Coronary artery (tissue), 2 donors: ENCODE data around the gene HCRT.

Source experiments
- DNase-seq: peaks from one replicate; pipeline ENCODE4 v3.0.0-alpha.2; 2017; ENCODE audit warnings: low spot score
- H3K27ac ChIP-seq, 2 donors: fragments of 200-600 bp; sonication (generic); one replicate each; pipeline ENCODE4 v1.5.1; 2016 to 2019
- H3K4me3 ChIP-seq: fragments of 200-600 bp; sonication (generic); 2 replicates; pipeline ENCODE4 v1.5.1; 2016; ENCODE audit warnings: mild to moderate bottlenecking, moderate library complexity
- TF ChIP-seq, protein P1 (sequence below): fragments of 200-600 bp; sonication (generic); IDR thresholded peaks from one replicate; pipeline ENCODE4 v1.5.1; 2019; ENCODE audit warnings: antibody characterized with exemption

Gene HCRT

DNA sequence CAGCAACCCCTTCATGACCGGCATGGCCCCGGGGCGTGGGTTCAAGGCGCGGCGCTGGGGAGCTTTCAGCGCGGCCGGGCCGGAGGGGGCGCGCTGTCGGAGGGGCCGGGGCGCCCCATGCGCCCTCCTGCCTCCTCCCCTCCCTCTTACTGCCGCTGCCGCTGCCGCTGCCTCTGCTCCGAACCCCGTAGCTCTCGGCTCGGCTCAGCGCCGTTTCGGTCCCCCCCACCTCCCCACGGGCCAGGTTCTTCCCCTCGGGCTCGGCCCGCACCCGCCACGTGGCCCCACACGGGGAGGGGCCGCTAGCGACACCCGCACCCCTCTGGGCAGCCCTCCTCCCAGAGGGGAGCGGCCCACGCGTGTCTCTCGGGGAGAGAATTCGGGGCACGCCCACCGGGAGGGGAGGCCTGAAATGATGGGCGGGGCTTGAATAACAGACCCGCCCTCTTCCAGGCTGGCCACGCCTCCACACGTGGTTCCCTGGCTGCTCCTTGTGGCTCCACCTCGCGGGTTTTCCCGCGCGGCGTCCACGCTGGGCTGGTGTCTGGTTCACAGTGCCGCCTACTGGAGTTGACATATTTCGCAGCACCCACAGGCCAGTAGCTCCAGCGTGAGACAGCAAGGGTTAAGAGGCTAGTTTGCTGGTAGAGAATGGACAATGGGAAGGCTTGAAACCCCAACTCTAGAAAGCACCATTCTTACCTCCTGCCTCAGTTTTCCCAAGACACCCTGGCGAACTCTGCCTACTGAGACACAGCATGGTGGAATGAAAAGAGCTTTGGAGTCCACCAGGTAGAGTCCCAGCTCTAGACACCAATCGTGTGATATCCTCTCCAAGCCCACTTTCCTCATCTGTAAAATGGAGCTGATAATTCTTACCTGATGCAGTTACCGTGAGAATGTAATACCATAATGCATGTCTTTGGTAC is 4.1 kb downstream of the HCRT start, which contains the start of gene KCNH4:
TSS of gene KCNH4 (minus strand) at position 221 of the 929 bp plus-strand sequence. CDS start at position 24, 197 bp downstream.
- Histone ChIP-seq H3K4me3 (peak within 1 kb of the TSS; percentile 67), H3K27ac (no peak within 1 kb of the TSS)
- no peak for DNase-seq
- TF ChIP-seq, protein P1, sequence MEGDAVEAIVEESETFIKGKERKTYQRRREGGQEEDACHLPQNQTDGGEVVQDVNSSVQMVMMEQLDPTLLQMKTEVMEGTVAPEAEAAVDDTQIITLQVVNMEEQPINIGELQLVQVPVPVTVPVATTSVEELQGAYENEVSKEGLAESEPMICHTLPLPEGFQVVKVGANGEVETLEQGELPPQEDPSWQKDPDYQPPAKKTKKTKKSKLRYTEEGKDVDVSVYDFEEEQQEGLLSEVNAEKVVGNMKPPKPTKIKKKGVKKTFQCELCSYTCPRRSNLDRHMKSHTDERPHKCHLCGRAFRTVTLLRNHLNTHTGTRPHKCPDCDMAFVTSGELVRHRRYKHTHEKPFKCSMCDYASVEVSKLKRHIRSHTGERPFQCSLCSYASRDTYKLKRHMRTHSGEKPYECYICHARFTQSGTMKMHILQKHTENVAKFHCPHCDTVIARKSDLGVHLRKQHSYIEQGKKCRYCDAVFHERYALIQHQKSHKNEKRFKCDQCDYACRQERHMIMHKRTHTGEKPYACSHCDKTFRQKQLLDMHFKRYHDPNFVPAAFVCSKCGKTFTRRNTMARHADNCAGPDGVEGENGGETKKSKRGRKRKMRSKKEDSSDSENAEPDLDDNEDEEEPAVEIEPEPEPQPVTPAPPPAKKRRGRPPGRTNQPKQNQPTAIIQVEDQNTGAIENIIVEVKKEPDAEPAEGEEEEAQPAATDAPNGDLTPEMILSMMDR = no peak

DNA sequence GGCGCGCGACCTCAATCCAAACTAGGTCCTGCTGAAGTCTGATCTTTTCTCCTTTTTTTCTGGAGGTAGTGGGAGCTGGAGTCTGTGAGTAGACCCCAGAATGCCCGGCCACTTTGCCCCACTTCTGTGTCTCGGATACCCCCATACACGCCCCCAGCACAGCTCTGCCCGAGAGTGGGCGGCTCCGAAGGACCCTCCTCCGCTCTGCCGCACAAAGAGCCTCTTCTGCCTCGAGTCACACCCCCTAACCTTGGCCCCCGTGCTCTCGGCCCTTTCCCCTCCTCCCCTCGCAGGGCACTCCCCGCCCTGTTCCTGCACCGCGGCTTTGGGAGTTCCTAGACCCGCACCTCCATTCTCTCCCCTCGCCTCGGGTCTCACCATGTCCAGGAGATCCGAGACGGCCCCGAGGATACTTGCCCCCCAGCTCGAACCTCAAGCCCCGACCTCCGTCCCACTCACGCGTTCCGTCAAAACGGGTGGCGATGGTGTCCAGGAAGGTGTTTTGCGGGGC is 4.8 kb downstream of the HCRT start:
- DNase-seq = no peak
- peak overlapping the region; percentile 67 for H3K4me3 ChIP-seq
- TF ChIP-seq, protein P1 = no peak
- H3K27ac ChIP-seq = no peak overlapping the region

DNA sequence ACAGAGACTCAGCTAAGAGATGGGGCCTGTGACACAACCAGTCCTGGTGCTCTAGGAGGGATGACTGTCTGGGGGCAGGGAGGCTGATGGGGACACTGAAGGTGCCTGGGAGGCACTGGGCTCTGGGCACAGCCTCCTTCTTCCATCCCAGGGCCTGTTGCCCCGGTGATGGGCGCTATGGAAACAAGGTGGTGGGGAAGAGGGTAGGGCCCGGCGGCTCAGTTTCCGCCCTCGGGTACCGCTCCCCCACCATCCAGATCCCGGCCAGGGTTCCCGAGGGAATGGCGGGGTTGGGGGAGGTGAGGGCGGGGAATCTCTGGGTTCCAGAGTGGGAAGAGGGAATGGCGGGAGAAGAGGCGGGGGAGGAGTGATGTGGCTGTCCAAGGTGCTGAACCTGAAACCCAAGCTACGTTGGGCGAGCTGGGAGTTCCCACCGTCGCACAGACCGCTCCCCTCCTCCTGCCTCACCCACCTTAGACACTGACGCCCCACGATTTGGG is 5.3 kb downstream of the HCRT start:
- H3K4me3 ChIP-seq = peak overlapping the region; percentile 67
- no peak for DNase-seq
- no peak overlapping the region for H3K27ac ChIP-seq
- TF ChIP-seq, protein P1 = no peak

DNA sequence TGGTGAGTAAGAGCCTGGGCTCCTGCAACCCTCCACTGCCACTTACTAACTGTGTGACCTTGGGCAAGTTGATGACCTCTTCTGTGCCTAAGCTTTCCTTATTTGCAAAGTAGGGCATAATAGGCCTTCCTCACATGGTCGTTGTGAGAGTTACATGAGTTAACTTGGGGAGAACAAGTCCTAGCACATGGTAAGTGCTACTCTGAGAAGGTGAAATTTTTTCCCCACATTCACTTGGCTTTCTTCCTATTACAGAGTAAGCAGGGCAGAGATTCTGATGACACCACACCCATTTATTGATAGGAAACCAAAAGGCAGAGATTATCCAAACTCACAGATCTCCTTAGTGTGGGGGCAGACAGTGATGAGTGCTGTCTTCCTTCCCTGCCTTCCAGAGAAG is 5.9 kb downstream of the HCRT start:
- TF ChIP-seq, protein P1 = no peak

DNA sequence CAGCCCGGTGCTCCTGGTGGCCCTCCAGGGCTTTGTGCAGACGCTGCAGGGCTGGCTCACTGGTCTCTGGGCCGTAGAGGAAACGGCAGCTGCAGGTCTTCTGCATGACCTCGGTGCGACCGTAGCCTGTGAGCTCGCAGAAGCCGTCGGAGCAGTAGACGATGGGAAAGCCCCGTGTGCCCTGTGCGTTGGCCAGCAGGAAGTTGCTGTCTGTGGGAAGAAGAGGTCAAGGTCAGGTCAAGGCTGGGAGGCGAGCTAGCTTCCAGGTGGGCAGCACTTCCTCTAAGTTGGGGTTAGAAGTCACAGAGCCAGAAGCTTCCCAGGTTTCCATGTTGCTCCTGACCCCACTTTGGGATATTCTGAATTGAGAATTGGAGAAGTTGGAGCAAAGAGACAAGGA is 6.4 kb downstream of the HCRT start:
- DNase-seq = no peak
- no peak overlapping the region for H3K4me3 ChIP-seq
- TF ChIP-seq, protein P1 = no peak
- H3K27ac ChIP-seq = no peak overlapping the region

More for the DNA sequence above, 5.9 kb downstream of the HCRT start:
- no peak for DNase-seq
- no peak overlapping the region for H3K27ac ChIP-seq
- H3K4me3 ChIP-seq = no peak overlapping the region

DNA sequence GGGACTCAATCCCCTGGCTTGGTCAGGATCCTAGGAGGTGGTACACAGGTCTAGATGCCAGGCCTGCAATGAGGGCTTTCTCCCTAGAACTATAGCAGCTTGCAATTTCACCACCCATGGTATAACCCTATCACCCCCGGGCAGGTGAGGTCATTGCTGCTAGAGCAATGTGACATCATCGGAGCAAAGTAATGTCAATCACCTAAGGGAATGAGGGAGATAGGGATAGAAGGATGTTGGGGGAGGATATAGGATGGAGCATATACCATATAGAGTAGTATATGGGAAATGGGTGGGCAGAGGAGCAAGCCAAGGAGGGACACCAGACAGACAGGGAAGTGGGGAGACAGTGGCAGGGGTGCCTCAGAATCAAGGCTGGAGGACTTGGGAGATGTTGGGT is 7.6 kb downstream of the HCRT start:
- no peak overlapping the region for H3K4me3 ChIP-seq
- no peak for DNase-seq
- no peak overlapping the region for H3K27ac ChIP-seq
- TF ChIP-seq, protein P1 = no peak
